Activated CD4-positive, CD25-positive, alpha-beta regulatory T cell treated with anti-CD3 and anti-CD28 coated beads, Interleukin-2, amount 50 U/mL, for 16 hours (primary cell): ENCODE data around the gene HEATR1.
A peak's percentile ranks its signal among the peaks of the same experiment; 100 is the strongest.

ENCODE experiments used
- DNase-seq: peaks from one replicate; pipeline ENCODE4 v3.0.0-alpha.2; 2020; ENCODE audit warnings: low read depth, low spot score

HEATR1 gene

GRCh38 chr1:236543065-236543669, 61.1 kb downstream of the HEATR1 start:
- DNase-seq: no peak

- DNase-seq: no peak
These were observed 62.6 kb downstream of the HEATR1 start for GRCh38 chr1:236541710-236542109.

- DNase-seq: no peak
These were observed 63.4 kb downstream of the HEATR1 start for GRCh38 chr1:236540813-236541465.

- DNase-seq: no peak
These were observed 67.8 kb downstream of the HEATR1 start for GRCh38 chr1:236536540-236536939.

GRCh38 chr1:236535662-236536161, 68.6 kb downstream of the HEATR1 start:
- no peak for DNase-seq

- no peak for DNase-seq
These were observed 69.1 kb downstream of the HEATR1 start for GRCh38 chr1:236535190-236535589.

GRCh38 chr1:236534151-236534651, 70.1 kb downstream of the HEATR1 start:
- DNase-seq: no peak

- DNase-seq: no peak
These were observed 71.5 kb downstream of the HEATR1 start for GRCh38 chr1:236532850-236533249.

- no peak for DNase-seq
These were observed 73.4 kb downstream of the HEATR1 start for GRCh38 chr1:236530959-236531358.

GRCh38 chr1:236530286-236530685, 74.0 kb downstream of the HEATR1 start:
- no peak for DNase-seq

GRCh38 chr1:236526079-236526478, 78.2 kb downstream of the HEATR1 start:
- DNase-seq: no peak

GRCh38 chr1:236524895-236525184, 79.5 kb downstream of the HEATR1 start:
- no peak for DNase-seq

- DNase-seq: peak; percentile 40
These were observed 80.0 kb downstream of the HEATR1 start for GRCh38 chr1:236524142-236524894.

GRCh38 chr1:236523704-236524141, 80.6 kb downstream of the HEATR1 start, which contains the start of gene LGALS8:
LGALS8 (plus strand) TSS chr1:236523982; CDS start chr1:236526071, 2,089 bp downstream.
- peak; percentile 65 for DNase-seq

- no peak for DNase-seq
These were observed 81.2 kb downstream of the HEATR1 start for GRCh38 chr1:236522937-236523703.

- no peak for DNase-seq
These were observed 83.8 kb downstream of the HEATR1 start for GRCh38 chr1:236520445-236521005.

- DNase-seq: no peak
These were observed 86.0 kb downstream of the HEATR1 start for GRCh38 chr1:236518322-236518721.

- DNase-seq: no peak
These were observed 87.2 kb downstream of the HEATR1 start for GRCh38 chr1:236516929-236517704.

GRCh38 chr1:236515443-236515958, 88.8 kb downstream of the HEATR1 start:
- no peak for DNase-seq

- no peak for DNase-seq
These were observed 89.4 kb downstream of the HEATR1 start for GRCh38 chr1:236514703-236515442.
